HEK293 (cell line): ENCODE data around the gene MYBPC3.

Experiments
- BCL11A ChIP-seq: fragments of 450-650 bp; formaldehyde crosslinking; IDR thresholded peaks from 2 replicates; pipeline ENCODE4 v1.5.1; 2016; ENCODE audit warnings: low read depth, missing biosample characterization, missing genetic modification characterization
- BCL11B ChIP-seq: fragments of 450-650 bp; formaldehyde crosslinking; IDR thresholded peaks from 2 replicates; pipeline ENCODE4 v1.5.1; 2016; ENCODE audit warnings: low read depth, missing biosample characterization, missing genetic modification characterization
- GFI1B ChIP-seq: fragments of 450-650 bp; formaldehyde crosslinking; IDR thresholded peaks from 2 replicates; pipeline ENCODE4 v1.5.1; 2016; ENCODE audit warnings: missing biosample characterization, missing genetic modification characterization
- GLIS2 ChIP-seq: fragments of 450-650 bp; formaldehyde crosslinking; IDR thresholded peaks from 2 replicates; pipeline ENCODE4 v1.5.1; 2016; ENCODE audit warnings: missing biosample characterization, missing genetic modification characterization
- HIC1 ChIP-seq: fragments of 450-650 bp; formaldehyde crosslinking; IDR thresholded peaks from 2 replicates; pipeline ENCODE4 v1.5.1; 2016; ENCODE audit warnings: missing biosample characterization, missing genetic modification characterization
- HOXA7 ChIP-seq: sonication (generic); formaldehyde crosslinking; IDR thresholded peaks from 2 replicates; pipeline ENCODE4 v1.8.1; 2022; ENCODE audit warnings: missing genetic modification reagents, borderline replicate concordance
- KLF16 ChIP-seq: fragments of 450-650 bp; formaldehyde crosslinking; IDR thresholded peaks from 2 replicates; pipeline ENCODE4 v1.5.1; 2017; ENCODE audit warnings: missing biosample characterization, missing genetic modification characterization
- KLF17 ChIP-seq: fragments of 450-650 bp; formaldehyde crosslinking; IDR thresholded peaks from 2 replicates; pipeline ENCODE4 v1.5.1; 2016; ENCODE audit warnings: missing biosample characterization, missing genetic modification characterization
- KLF9 ChIP-seq: fragments of 450-650 bp; formaldehyde crosslinking; IDR thresholded peaks from 2 replicates; pipeline ENCODE4 v1.5.1; 2016; ENCODE audit warnings: missing biosample characterization, missing genetic modification characterization, low read depth
- PBX3 ChIP-seq: sonication (generic); formaldehyde crosslinking; IDR thresholded peaks from 2 replicates; pipeline ENCODE4 v1.8.1; 2022; ENCODE audit warnings: mild to moderate bottlenecking, moderate library complexity, missing genetic modification reagents
- PRDM4 ChIP-seq: fragments of 450-650 bp; formaldehyde crosslinking; IDR thresholded peaks from 2 replicates; pipeline ENCODE4 v1.5.1; 2017; ENCODE audit warnings: missing biosample characterization, missing genetic modification characterization
- PRDM6 ChIP-seq: fragments of 450-650 bp; formaldehyde crosslinking; IDR thresholded peaks from 2 replicates; pipeline ENCODE4 v1.5.1; 2017; ENCODE audit warnings: missing biosample characterization, missing genetic modification characterization
- SCRT2 ChIP-seq: fragments of 450-650 bp; formaldehyde crosslinking; IDR thresholded peaks from 2 replicates; pipeline ENCODE4 v1.5.1; 2016; ENCODE audit warnings: missing biosample characterization, missing genetic modification characterization
- SP3 ChIP-seq: fragments of 450-650 bp; formaldehyde crosslinking; IDR thresholded peaks from 2 replicates; pipeline ENCODE4 v1.5.1; 2016; ENCODE audit warnings: missing biosample characterization, missing genetic modification characterization
- ZBTB10 ChIP-seq: fragments of 450-650 bp; formaldehyde crosslinking; IDR thresholded peaks from 2 replicates; pipeline ENCODE4 v1.5.1; 2016; ENCODE audit warnings: missing biosample characterization, missing genetic modification characterization
- ZBTB17 ChIP-seq: fragments of 450-650 bp; formaldehyde crosslinking; IDR thresholded peaks from 2 replicates; pipeline ENCODE4 v1.5.1; 2016; ENCODE audit warnings: missing biosample characterization, missing genetic modification characterization
- ZEB2 ChIP-seq: fragments of 450-650 bp; formaldehyde crosslinking; IDR thresholded peaks from 2 replicates; pipeline ENCODE4 v1.5.1; 2016; ENCODE audit warnings: missing biosample characterization, missing genetic modification characterization
- ZNF335 ChIP-seq: fragments of 450-650 bp; formaldehyde crosslinking; conservative IDR thresholded peaks from 2 replicates; pipeline ENCODE4 v1.5.1; 2016; ENCODE audit warnings: missing biosample characterization, missing genetic modification characterization
- ZNF341 ChIP-seq: fragments of 450-650 bp; formaldehyde crosslinking; IDR thresholded peaks from 2 replicates; pipeline ENCODE4; 2016; ENCODE audit warnings: low read depth, missing biosample characterization, missing genetic modification characterization
- ZNF391 ChIP-seq: fragments of 450-650 bp; formaldehyde crosslinking; IDR thresholded peaks from 2 replicates; pipeline ENCODE4 v1.5.1; 2016; ENCODE audit warnings: low read depth, missing biosample characterization, missing genetic modification characterization, borderline replicate concordance
- ZNF501 ChIP-seq: fragments of 450-650 bp; formaldehyde crosslinking; IDR thresholded peaks from 2 replicates; pipeline ENCODE4 v1.5.1; 2016; ENCODE audit warnings: missing biosample characterization, missing genetic modification characterization
- ZNF513 ChIP-seq: fragments of 450-650 bp; IDR thresholded peaks from 2 replicates; pipeline ENCODE4 v1.5.1; 2018; ENCODE audit warnings: missing biosample characterization, missing genetic modification characterization
- ZNF596 ChIP-seq: fragments of 450-650 bp; IDR thresholded peaks from 2 replicates; pipeline ENCODE4 v1.5.0; 2018; ENCODE audit warnings: missing biosample characterization, mild to moderate bottlenecking, missing genetic modification characterization, moderate library complexity
- ZSCAN18 ChIP-seq: fragments of 450-650 bp; formaldehyde crosslinking; IDR thresholded peaks from 2 replicates; pipeline ENCODE4 v1.5.1; 2016; ENCODE audit warnings: missing biosample characterization, missing genetic modification characterization

Gene MYBPC3

GRCh38 chr11:47355283-47356128 is 3.0 kb upstream of the MYBPC3 start (continued):
- peak; percentile 36; the same call in 1 of the 2 replicates for TF ChIP-seq KLF9 (tag by site-specific recombination)
- TF ChIP-seq ZBTB17 (tag by site-specific recombination): 0 out of 2 replicates have a peak, but pooled peaks have one; percentile 21
- no peak for TF ChIP-seq ZNF513 (tag by site-specific recombination)
- peak; percentile 75 for TF ChIP-seq GLIS2 (tag by site-specific recombination)
- TF ChIP-seq ZSCAN18: no peak
- peak; percentile 84 for TF ChIP-seq ZEB2 (tag by site-specific recombination)
- TF ChIP-seq ZNF335 (tag by site-specific recombination): peak; percentile 89
- no peak for TF ChIP-seq GFI1B (tag by site-specific recombination)
- TF ChIP-seq ZNF501: peak; percentile 45; the same call in 1 of the 2 replicates
- TF ChIP-seq ZNF341 (tag by site-specific recombination): peak; percentile 69
- peak; percentile 69; the same call in 1 of the 2 replicates for TF ChIP-seq ZNF391 (tag by site-specific recombination)
- TF ChIP-seq HOXA7 (CRISPR knock-in tag): no peak
- no peak for TF ChIP-seq PRDM4 (tag by site-specific recombination)
- peak; percentile 78; the same call in 1 of the 2 replicates for TF ChIP-seq BCL11B (tag by site-specific recombination)
- TF ChIP-seq HIC1: peak; percentile 83
- TF ChIP-seq KLF16: peak; percentile 75
- no peak for TF ChIP-seq ZNF596
- TF ChIP-seq PRDM6 (tag by site-specific recombination): no peak
- no peak for TF ChIP-seq ZBTB10 (tag by site-specific recombination)
- peak; percentile 67 for TF ChIP-seq BCL11A (tag by site-specific recombination)
- TF ChIP-seq SP3 (tag by site-specific recombination): peak; percentile 43
- peak; percentile 65; the same call in 1 of the 2 replicates for TF ChIP-seq SCRT2 (tag by site-specific recombination)
- TF ChIP-seq KLF17 (tag by site-specific recombination): peak; percentile 64; the same call in 1 of the 2 replicates
- TF ChIP-seq PBX3 (CRISPR knock-in tag): peak; percentile 80
